Iris pigment epithelial cell (primary cell): Measurements from ENCODE around the gene FXYD6.

ENCODE experiments used
- DNase-seq: peaks from one replicate; pipeline ENCODE4 v3.0.0-alpha.2; 2011; ENCODE audit warnings: low read depth

Gene FXYD6

DNA sequence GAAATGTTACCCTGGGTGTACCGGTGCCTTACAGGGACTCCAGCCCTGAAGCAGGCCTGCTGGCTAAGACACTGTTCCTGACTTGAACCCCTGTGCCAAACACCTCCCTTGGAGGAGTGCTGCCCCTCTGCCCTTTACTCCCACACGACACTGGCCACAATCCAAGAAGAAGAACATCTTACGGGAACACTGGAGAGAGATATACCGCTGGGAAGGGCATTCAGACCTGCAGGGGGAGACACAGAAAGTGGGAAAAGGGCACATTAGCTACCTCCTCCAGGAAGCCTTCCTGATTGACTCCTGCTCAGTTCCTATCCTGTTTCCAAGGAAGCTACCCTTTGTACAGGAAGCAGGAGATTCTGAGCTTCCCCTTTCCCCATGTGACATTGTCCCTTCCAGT, 34.1 kb upstream of the FXYD6 start:
- DNase-seq: no peak

DNA sequence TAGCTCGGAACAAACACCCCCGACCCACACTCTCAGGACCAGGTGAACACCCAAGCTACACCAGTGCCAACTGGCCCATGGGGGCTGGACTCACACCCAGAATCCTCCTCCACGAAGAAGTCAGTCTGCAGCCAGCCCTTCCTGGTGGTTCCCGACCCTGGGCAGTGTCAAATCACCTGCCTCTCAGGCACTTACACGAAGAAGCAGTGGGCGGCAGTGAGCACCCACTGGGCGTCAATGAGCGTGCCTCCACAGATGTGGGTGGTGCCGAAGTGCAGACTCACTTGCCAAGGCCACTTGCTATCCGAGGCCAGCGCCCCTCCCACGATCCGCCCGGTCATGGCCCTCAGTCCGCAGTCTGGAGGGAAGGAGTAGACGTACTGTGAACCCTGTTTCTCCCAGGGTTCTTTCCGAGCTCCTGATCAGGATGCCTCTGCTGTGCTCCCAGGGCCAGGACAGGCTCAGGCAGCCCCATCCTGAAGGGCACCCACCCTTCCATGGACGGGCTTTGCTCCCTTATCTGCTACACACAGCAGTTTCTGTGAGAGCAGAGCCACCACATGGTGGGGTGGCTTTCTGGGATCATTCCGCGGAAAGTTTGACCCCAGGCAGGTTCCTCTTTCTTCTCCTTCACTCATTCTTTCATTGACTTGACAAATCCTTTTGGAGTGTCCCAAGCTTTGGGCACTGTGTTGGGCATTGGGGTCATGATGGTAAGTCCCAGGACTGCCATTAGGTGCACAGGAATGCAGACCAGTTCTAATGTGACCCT, 33.3 kb upstream of the FXYD6 start:
- DNase-seq: no peak

DNA sequence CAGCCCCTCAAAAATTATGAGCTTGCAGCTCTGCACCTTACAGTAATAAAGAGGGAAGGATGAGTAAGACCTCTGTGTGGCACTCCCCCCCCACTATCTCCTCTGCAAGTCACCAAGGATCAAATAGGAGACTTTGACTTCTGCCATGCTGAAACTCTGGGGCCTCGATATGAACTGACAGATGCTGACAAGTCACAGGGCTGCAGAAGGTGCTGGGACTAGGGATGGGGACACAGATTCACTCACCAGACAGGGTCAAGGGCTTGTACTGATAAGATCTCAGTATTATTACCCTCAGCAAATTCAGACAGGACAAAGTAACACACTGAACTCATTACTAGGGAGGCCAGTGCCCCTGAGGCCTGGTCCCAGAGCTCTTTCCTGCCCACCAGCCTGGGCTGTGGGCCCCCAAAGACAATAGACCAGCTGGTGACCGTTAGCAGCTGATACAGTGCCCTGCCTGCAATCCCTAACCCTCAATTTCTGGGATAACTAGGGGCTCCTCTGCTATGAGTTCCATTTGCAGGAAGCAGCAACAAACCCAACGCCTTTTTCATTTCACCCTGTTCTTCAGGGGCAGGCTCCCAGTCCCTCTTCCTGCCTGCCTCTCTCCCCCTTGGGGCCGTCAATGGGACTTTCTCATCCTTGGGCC, 32.6 kb upstream of the FXYD6 start:
- DNase-seq: no peak

DNA sequence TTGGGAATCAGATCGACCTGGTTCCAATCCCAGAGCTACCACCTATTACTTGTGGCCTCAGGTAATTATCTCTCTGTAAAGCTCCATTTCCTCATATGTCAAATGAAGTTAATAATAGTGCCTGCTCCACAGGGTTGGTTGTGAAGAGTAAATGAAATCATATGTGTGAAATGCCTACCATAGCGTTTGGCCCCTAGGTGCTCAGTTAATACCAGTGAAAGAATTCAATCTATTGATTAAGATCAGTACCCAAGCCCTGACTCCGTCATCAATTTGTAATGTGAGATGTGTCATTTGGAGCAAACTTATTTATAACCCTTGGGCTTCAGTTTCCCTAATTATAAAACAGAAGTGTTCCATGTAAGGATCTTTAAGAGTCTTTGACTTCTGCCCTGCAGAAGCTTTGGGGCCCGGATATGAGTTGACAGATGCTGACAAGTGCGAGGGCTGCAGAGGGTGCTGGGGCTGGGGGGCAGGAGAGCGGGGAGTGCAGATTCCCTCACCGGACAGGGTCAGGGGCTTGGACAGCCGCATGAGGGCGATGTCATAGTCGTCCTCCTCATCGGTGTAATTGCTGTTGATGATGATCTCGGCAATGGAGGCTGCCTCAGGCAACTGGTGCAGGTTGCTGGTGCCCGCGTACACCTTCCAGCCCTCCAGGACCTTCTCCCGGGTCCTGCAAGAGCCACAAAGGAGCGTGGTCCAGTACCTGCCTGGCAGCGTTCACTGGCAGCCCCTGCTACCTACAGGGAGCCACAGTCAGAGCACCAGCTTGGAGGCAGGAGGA, 31.8 kb upstream of the FXYD6 start:
- DNase-seq: no peak

DNA sequence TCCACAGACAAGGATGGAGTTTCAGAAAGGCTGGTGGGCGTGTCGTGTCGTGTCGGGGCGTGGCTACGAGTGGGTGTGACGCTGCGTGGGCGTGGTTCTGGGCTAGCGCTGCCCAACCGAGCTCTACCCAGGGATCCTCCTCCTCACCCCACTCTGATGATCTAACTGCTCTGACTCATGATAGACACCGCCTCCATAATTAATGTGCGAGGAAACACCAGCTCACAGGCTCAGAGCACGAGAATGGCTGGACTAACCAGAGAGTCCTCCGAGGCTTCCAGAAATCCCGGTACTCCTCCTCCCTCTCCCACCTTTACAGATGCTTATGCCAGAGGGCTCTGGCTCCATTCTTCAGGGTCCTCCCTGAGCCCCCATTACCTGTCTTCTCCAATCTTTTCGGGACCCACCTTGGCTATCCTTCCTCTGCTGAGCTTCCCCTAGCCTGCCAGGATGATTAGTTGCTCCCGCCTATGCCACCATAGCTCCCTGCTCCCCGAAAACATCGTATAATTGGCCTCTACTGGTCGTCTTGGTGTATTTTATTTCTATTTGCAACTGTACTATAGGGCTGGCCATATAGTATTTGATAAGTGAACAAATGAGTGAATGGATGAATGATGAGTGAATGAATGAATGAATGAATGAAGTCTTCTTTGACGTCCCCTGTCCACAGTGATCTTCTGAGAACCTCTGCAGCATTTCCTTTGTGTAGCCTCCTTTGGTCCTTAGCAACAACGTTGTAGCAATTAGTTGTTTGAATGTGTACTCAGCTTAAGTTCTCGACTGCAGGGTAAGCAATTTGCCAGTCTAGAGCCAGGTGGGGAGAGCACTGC, 31.0 kb upstream of the FXYD6 start:
- peak; percentile 94 for DNase-seq

DNA sequence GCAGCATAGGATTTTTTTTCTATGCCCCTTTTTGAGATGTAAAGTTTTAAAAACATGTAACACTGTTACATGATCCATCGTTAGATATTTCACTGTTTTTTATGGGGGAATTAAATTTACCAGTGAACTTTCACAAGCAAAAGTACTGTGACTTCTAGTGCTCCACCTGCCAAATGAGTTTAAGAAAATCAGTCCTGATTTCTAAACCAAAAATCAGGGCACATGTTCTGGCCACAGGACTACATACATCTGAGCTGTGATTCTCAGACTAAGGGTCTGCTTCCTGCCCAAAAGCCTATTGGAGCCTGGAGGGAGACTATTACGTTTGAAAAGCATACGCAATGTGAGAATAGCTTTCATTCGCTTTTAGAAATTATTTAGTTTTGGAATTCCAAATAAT, 30.3 kb upstream of the FXYD6 start:
- DNase-seq: no peak

DNA sequence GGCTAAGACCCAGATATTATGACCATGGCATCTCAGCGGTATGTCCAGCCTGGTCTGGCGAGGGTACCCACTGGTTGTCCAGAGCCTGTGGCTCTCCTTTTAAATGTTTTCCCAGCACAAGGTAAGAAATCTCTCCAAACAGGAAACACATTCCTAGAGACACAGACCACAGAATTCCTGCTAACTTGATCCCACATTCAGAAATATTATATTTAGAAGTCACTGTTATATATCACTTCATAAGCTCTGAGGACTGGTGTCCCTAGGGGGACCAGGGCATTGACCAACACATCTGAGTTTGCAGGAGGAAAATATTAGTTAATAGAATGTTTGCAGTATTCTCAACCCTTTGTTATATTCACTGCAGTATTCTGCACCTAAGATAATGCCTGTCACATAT, 29.7 kb upstream of the FXYD6 start:
- no peak for DNase-seq

DNA sequence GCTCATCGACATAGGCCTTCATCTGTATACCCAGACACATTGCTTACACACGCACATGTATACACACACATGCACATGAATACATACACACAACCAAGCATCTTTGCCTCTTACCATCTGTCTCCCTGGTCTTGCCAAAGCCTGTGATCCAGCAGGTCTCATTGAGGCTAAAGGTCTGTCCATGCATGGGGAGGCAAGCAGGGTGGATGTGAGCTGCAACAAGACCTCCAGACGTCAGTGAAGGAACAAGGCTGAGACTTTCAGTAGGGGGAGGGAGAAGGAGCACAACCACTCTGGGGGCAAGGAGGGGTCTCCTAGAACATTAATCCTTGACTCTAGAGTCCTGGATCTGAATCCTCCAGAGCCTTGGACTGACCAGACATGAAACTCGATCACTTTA, 29.1 kb upstream of the FXYD6 start:
- no peak for DNase-seq

DNA sequence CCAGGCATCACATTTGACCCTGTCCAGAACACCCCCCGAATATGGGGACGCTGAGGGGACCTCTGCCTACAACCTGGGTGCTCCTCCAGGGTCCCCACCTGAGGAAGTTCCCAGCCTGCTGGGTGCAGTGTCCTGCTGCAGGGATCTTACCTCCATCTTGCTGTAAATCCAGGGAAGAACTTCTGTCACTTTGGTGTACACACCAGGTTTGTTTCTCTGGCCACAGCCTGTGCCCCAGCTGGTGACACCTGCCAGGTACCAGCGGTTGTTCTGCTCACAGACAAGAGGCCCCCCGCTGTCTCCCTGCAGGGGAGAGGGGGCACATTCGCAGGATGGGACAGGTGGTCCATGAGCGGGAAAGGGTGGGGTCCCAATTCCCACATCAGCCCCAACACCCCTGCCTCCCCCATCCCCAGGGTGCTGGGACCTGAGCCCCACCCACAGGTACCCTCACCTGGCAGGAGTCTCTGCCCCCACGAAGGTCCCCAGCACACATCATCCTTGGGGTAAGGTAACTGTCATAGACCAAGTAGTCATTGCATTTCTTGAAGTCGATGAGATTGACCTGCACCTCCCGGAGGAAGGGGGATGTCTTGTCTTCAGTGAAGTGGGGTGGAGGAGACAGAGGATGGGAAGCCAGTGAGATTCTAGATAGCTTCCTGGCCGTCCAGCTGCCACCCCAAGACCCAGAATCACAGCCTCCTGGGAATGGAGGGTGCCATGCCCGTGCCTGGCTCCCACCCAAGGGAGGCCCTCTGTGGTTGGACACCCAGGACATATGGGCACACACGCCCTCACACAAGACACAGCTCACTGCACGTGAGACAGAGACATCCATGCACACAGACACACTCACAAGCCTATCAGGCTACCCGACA, 27.3 kb upstream of the FXYD6 start:
- no peak for DNase-seq

DNA sequence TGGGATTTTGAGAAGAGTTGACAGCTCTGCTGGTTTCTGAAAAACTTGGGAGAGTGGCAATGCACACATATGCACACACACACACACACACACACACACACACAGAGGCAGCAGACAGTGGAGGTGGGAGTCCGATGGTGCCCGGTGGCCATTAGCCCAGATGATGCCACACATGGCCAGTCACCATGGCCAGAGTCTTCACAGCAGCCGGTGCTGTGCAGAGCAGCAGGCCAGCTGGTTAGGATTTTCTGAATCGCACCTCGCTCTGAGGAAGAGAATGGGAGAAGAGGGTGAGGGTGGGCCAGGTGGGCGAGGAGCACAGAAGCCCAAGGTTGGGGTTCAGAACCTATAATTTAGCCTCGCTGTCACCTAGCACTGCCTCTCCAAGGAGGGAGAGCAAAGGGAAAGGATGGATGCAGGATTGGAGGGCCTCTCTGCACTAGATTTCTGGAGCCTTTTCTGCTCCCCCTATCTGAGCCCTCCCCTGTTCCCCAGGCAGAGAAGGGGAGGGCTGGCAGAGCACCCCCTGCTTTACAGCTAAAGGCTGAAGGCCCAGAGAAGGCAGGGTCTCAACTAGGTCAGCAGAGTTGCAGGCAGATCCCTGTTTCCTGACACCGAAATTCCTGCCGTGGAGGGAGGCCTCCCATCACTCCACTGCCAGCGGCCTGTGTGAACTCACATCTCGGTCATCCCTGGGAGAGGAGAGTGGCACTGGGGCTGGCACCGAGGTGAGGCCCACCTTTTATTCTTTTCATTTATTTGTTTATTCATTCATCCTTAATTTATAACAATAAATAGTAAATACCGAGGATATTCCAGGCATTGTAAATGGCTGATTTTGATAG, 25.8 kb upstream of the FXYD6 start:
- DNase-seq: no peak

DNA sequence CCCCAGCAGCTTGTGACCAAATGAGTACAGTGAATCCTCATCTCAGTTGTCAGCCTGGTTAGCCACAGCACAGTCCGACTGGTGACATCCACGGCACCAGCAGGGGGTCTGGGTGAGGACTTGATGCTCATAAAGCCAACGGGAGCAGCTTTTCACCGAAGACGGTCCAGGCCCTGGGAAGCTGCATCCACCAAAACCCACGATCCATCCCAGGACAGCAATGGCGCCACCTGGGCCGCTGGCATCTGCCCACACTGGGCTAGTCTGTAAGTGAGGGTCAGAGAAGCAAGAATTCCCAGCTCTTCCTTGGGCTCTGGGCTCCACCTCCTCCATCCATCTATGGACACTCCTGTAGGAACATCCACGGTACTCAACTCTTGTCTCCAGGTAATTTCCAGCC, 25.1 kb upstream of the FXYD6 start:
- DNase-seq: no peak

DNA sequence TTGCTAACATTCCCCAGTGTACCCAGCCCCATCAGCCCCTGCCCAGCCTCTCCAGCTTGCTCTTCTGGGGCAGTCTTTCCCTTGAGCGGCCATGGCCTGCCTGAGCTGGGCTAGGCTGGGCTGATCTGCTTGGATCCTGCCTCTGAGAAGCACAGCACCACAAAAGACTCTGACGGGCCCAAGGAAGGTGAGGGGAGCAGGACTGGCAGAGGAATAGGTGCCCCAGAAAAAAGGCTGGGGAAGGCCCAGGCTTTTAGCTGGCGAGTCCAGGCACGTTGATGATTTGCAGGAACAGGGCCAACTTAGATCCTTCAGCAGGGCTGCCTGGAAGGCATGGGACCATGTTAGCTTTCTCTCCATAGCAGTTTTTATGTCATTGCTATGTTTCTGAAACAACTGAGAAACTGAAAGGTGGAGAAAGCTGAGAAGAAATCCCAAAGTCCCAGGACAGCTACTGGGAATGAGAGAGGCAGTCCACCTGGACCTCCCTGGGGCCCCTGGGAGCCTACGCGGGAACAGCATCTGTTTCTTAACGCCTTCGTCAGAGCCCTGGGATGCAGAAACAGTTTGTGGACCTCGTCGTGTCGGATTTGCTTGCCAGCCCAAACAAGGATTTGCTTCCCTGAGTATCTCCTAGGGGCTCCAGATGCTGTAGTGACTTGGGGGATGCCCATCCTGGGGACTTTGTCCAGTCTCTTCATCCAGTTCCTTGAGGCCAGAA, 24.4 kb upstream of the FXYD6 start:
- DNase-seq: no peak

DNA sequence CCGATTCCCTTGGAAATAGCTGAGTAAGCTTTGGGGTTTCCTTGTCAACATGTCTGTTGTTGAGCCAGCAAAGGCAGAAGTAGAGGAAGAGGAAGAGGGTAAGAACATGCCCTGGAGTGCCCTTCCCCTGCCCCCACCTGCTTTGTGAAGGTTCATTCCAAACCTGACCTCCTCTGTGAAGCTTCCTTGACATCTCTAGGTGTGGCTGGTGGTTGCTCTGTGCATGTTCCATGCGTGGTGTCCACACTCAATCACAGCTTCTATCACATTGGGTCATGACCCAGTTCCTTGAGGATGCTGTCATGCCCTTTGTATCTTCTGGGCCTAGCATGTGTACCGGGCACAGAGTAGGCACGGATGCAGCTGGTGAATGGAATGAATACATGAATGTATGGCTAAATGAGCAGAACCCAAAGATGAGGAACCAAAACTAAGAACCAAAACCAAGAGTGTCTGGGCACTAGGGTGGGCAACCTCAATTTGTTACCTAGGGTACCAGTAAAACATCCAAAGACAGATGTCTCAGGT, 23.7 kb upstream of the FXYD6 start:
- no peak for DNase-seq

DNA sequence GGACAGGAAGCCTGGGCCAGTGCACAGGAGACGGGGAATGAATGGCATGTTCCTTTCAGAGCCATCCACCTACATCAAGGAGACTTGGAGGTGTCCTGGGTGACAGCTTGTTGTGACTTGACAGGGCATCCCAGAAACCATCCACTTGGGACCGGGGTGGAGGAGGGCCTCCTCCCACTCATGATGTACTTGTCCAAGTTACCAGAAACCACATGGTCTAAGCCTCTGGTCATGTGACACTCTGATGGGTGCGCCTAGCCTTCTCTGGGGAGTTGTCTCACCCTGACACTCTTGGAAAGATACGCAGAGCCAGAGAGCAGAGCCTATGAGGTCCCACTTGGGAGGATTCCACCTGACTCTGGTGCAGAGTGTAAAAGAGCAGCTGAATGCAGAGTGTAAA, 21.6 kb upstream of the FXYD6 start:
- DNase-seq: no peak

DNA sequence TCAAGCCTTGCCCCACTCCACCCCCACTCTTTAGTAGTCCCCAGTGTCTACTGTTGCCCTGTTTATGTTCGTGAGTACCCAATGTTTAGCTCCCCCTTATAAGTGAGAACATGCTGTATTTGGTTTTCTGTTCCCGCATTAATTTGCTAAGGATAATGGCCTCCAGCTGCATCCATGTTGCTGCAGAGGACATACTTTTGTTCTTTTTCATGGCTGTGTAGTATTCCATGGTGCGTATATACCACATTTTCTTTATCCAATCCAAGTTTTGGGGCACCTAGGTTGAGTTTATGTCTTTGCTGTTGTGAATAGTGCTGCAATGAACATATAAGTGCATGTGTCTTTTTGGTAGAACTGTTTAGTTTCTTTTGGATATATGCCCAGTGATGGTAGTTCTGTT, 16.2 kb upstream of the FXYD6 start:
- DNase-seq: no peak

DNA sequence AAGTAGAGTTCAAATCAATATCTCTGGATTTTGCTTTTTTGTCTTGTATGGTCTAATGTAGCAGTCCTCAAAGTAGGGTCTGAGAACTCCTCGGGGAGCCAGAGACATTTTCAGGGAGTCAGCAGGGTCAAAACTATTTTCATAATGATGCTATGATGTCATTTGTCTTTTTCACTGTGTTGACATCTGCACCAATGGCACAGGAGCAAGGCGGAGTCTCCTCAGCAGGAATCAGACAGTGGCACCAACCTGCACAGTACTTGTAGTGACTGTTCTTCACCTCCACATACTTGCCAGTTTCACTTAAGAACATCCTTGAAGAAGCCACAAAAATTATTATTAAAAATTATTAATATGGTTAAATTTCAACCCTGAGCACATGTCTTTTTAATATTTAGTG, 14.9 kb upstream of the FXYD6 start:
- DNase-seq: no peak

DNA sequence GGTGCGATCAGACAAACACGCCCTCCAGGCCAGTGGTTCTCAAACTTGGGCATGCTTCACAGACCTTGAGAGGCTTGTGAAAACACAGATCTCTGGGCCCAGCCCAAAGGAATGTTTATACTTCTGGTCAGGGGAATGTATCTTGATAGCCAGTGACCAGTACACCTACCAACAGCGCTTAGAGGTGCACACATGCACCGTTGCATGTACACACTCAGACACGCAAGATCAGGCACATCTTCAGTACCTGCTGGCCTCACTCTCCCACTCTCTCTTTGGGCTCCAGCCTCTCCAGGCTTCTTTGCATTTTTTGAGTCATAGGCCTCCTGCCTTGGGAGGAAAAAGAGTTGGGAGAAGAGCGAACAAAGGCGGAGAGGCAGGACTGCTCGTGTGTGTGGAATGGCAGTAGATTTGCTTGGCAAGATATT, 11.7 kb upstream of the FXYD6 start:
- no peak for DNase-seq

DNA sequence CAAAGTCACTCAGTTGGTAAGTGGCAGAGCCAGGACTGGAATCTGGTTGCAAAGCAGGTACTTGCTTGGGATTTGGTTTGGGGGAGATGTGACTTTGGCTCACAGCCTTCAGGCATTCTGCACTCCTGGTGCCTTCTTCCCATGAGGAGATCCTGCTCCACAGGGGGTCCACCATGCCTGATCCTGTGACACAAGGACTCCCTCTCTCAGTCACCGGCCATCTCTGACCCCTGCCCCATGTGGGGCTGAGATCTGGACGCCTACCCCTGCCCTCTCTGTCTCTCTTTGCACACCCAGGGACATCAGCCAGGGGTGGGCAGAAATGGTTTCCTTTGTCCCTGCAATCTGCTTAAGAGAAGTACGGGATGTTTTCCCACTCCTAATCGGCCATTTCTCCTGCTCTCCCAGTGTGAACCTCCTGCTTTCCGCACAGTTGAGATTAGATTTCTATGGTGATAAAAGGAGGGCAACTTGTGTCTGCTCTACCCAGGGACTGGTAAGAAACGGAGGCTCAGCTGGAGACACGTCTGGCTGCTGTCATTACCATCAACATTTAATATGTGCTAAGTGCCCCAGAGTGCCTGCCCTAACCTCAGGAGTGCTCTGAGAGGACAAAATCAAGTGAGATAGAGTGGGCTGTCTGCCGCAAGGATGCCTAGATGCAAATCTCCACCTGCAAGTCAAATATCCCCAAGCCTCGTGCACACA, 11.1 kb upstream of the FXYD6 start:
- DNase-seq: no peak

DNA sequence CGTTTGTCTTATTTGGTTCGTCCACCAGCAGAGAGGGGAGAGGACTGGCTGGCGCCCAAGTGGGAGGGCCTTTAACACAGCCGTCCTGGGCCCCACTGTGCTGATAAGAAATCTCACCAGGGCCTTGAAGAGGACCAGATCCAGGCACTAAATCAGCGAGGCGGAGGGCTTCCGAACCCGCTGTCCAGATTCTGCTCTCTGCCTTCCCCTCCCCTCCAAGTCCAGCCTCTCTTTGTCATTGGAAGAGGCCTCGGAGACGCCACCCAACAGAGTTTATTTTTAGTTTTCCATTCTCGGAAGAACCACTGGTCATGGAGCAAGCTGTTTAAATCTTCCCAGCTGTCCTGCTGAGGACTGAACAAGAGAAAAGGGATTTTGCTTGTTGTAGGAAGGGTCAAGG, 9.3 kb upstream of the FXYD6 start:
- DNase-seq: no peak
